ENCODE measurements around the gene FSTL3. TPM values are rescaled to one million over a fixed set of nuclear protein-coding genes. Genes with fewer than 3 reads are reported as not detected.
"Not testable (repeated sequence)": the region's sequence is repeated elsewhere in the genome, so short reads cannot be mapped to it uniquely, and the experiment has no call there.

The FSTL3 gene
- total RNA-seq, result 100 to 1,000 TPM; 582 to 977 (median 642) TPM

DNA sequence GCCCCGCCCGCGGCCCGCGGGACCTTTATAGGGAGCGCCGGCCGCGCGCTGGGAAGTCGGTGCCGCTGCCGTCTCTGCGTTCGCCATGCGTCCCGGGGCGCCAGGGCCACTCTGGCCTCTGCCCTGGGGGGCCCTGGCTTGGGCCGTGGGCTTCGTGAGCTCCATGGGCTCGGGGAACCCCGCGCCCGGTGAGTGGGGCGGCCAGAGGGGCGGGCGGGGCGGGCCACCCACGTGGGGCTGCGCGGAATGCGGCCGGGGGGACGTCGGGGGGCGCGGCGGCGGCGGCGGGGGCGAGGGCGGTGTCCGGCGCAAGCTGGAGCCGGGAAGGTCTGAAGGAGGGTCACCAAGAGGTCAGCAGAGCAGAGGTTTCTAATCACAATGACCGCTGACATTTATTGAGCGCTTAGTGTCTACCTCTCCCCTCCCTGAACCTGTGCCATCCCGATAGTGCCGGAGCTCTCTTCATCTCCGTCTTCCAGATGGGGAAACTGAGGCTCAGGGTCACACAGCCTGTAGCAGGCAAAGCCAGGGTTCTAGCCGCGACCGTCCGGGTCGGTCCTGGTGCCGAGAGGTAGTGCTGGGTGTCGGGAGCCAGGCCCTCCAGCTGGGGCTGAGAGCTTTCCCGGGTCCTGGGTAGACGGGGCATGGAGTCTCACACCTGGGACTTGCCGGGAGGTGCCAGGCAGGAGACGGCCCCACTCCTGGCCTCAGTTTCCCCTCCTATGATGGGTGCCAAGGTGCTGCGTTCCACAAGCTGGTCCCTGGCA lies at the start of gene FSTL3:
TSS of gene FSTL3 (plus strand) at position 54 of the 767 bp plus-strand sequence. CDS start at position 86, 32 bp downstream.
- Histone ChIP-seq H3K4me1 (peaks cover 0 to 75% (median 43%) of the 10 kb centered on the region in 4 donors), H3K4me3 (peak within 1 kb of the TSS; percentile 50 to 90 (median 70)), H3K27ac (peak within 1 kb of the TSS; percentile 94 to 99 (median 96)), H3K9me3 (no peaks in the 10 kb centered on the region), H3K36me3 (peaks cover 0 to 4% (median 0%) of the 10 kb centered on the region in 3 donors), H3K27me3 (no peaks in the 10 kb centered on the region)
- WGBS, 2 donors, result 3 to 4% methylated on average over 12 to 43 of the region's 63 CpGs
- no peak for TF ChIP-seq CTCF (IDR thresholded peaks at IDR 0.05)
- peak; percentile 47 to 64 for TF ChIP-seq POLR2A (IDR thresholded peaks at IDR 0.05)
- peak in 1 of 2 donors; percentile 72 for TF ChIP-seq EP300 (IDR thresholded peaks at IDR 0.05)
- peak in 1 of 2 donors; percentile 44 for DNase-seq (ENCODE audit: low spot score in 2 of 2)

DNA sequence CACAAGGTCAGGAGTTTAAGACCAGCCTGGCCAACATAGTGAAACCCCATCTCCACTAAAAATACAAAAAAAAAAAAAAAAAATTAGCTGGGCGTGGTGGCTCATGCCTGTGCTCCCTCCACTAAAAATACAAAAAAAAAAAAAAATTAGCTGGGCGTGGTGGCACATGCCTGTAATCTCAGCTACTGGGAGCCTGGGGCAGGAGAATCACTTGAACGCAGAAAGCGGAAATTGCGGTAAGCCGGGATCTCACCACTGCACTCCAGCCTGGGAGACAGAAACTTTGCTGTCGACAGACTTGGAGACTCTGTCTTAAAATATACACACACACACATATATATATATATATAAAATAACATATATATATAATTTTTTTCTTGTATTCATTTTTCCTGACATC lies 49.6 kb upstream of the FSTL3 start:
- H3K9me3 ChIP-seq; H3K27me3 ChIP-seq; DNase-seq (ENCODE audit: low spot score in 2 of 2); H3K4me3 ChIP-seq; H3K27ac ChIP-seq: not testable (repeated sequence)
- Histone ChIP-seq H3K4me1 (peaks cover 0 to 40% (median 0%) of the 10 kb centered on the region in 4 donors), H3K36me3 (peaks cover 3 to 92% (median 9%) of the 10 kb centered on the region in 3 donors)
- 88 to 95% methylated on average over 7 of the region's 7 CpGs for WGBS, 2 donors

DNA sequence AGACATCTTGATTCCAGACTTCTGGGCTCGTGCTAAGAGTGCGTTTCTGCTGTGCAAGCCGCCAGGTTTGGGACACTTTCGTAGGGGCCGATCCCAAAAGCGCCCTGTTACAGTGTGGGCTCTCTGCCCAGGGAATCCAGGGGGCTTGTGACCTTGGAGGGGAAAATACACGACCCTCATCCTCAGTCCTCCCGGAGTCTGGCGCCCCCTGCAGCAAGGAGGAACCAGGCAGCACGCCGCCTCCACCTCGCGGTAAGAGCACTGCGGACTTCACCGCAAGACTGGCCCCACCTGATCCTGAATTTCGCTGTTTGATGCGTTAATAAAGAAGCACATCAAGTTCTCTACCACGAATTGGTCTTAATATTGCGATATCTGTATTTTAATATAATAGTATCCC lies 48.0 kb upstream of the FSTL3 start:
- no peaks in the 10 kb centered on the region for H3K9me3 ChIP-seq
- no peak overlapping the region for H3K4me3 ChIP-seq
- no peak for TF ChIP-seq CTCF (IDR thresholded peaks at IDR 0.05)
- TF ChIP-seq EP300 (IDR thresholded peaks at IDR 0.05), result no peak
- TF ChIP-seq POLR2A (IDR thresholded peaks at IDR 0.05), result no peak
- no peaks in the 10 kb centered on the region for H3K27me3 ChIP-seq
- H3K27ac ChIP-seq, result no peak overlapping the region
- 85 to 91% methylated on average over 19 of the region's 19 CpGs for WGBS, 2 donors
- no peak for DNase-seq (ENCODE audit: low spot score in 2 of 2)
- peaks cover 0 to 44% (median 8%) of the 10 kb centered on the region in 4 donors for H3K4me1 ChIP-seq
- peaks cover 3 to 76% (median 9%) of the 10 kb centered on the region in 3 donors for H3K36me3 ChIP-seq

- 79 to 84% methylated on average over 12 to 19 of the region's 25 CpGs for WGBS, 2 donors
- Histone ChIP-seq H3K36me3 (peaks cover 3 to 63% (median 9%) of the 10 kb centered on the region in 3 donors), H3K4me1 (peaks cover 0 to 40% (median 16%) of the 10 kb centered on the region in 4 donors)
Measured at GRCh38 chr19:629515-629914, 46.7 kb upstream of the FSTL3 start.

DNA sequence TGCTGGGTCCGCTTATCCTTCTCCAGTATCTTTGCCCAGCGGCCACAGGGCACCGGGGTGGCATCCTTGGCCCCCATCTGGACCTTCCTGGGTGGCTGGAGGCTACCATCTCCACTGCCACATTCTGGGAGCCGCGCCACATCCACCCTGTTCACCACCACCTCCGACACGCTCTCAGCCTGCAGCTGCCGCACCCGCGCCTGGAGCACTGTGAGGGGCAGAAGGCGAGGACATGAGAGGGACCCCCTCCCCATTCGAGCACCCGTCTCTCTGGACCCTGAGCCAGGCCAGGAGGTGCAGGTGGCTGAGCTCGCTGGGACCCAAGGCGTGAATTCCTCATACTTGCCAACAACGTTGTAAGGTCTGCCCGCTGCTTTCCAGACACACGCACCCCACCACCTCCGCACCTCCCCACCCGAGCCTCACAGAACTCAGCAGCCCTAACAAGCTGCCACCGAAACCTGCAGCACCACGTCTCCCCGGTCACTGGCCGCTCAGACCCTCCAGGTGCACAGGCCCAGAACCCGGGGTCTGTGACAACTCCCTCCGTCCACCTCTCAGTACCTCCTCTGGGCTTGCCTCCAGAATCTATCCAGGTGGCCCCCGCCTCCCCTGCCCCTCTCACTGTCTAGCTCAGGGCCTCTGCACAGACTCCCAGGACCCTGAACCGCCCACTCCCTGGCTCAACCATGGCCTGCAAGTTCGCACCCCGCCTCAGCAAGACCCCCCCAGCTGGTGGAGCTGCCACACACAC lies 46.1 kb upstream of the FSTL3 start:
- Histone ChIP-seq H3K36me3 (peaks cover 3 to 56% (median 9%) of the 10 kb centered on the region in 3 donors), H3K9me3 (no peaks in the 10 kb centered on the region), H3K27ac (no peak overlapping the region), H3K4me1 (peaks cover 0 to 37% (median 18%) of the 10 kb centered on the region in 4 donors), H3K4me3 (no peak overlapping the region), H3K27me3 (no peaks in the 10 kb centered on the region)
- 91 to 92% methylated on average over 30 of the region's 30 CpGs for WGBS, 2 donors
- no peak for DNase-seq (ENCODE audit: low spot score in 2 of 2)
- TF ChIP-seq POLR2A (IDR thresholded peaks at IDR 0.05) (no peak), CTCF (IDR thresholded peaks at IDR 0.05) (no peak), EP300 (IDR thresholded peaks at IDR 0.05) (no peak)

More at GRCh38 chr19:629515-629914, 46.7 kb upstream of the FSTL3 start:
- not testable (repeated sequence) for H3K27me3 ChIP-seq; DNase-seq (ENCODE audit: low spot score in 2 of 2); H3K27ac ChIP-seq; H3K4me3 ChIP-seq; H3K9me3 ChIP-seq

Measured in tibial nerve (tissue), 4 donors.